ENCODE measurements around the gene SYT17.

SYT17 gene

GRCh38 chr16:19167710-19168370 lies at the start of gene SYT17:
TSS of gene SYT17 (plus strand) at chr16:19168240. CDS start at chr16:19168647, 407 bp downstream.
- peak; percentile 42 to 47 for DNase-seq (ENCODE audit: low read depth in 2 of 2)

- DNase-seq (ENCODE audit: low read depth in 2 of 2), result no peak
These were observed 49.1 kb upstream of the SYT17 start for GRCh38 chr16:19118938-19119431.

GRCh38 chr16:19119564-19119963 lies 48.5 kb upstream of the SYT17 start:
- DNase-seq (ENCODE audit: low read depth in 2 of 2), result no peak

- DNase-seq (ENCODE audit: low read depth in 2 of 2), result no peak
These were observed 44.4 kb upstream of the SYT17 start for GRCh38 chr16:19123535-19124178.

- no peak for DNase-seq (ENCODE audit: low read depth in 2 of 2)
These were observed 41.7 kb upstream of the SYT17 start for GRCh38 chr16:19126300-19126699.

GRCh38 chr16:19127205-19127604 lies 40.8 kb upstream of the SYT17 start:
- no peak for DNase-seq (ENCODE audit: low read depth in 2 of 2)

GRCh38 chr16:19127674-19128131 lies 40.3 kb upstream of the SYT17 start:
- no peak for DNase-seq (ENCODE audit: low read depth in 2 of 2)

GRCh38 chr16:19128454-19129200 lies 39.4 kb upstream of the SYT17 start:
- DNase-seq (ENCODE audit: low read depth in 2 of 2), result no peak

GRCh38 chr16:19130385-19130784 lies 37.7 kb upstream of the SYT17 start:
- DNase-seq (ENCODE audit: low read depth in 2 of 2), result no peak

GRCh38 chr16:19130852-19131824 lies 36.9 kb upstream of the SYT17 start:
- DNase-seq (ENCODE audit: low read depth in 2 of 2), result no peak

GRCh38 chr16:19131825-19132218 lies 36.2 kb upstream of the SYT17 start:
- DNase-seq (ENCODE audit: low read depth in 2 of 2), result no peak

- no peak for DNase-seq (ENCODE audit: low read depth in 2 of 2)
These were observed 35.8 kb upstream of the SYT17 start for GRCh38 chr16:19132255-19132654.

GRCh38 chr16:19132898-19133297 lies 35.1 kb upstream of the SYT17 start:
- DNase-seq (ENCODE audit: low read depth in 2 of 2), result no peak

GRCh38 chr16:19133600-19133999 lies 34.4 kb upstream of the SYT17 start:
- DNase-seq (ENCODE audit: low read depth in 2 of 2), result no peak

- no peak for DNase-seq (ENCODE audit: low read depth in 2 of 2)
These were observed 32.7 kb upstream of the SYT17 start for GRCh38 chr16:19135201-19135842.

GRCh38 chr16:19135896-19136438 lies 32.1 kb upstream of the SYT17 start:
- no peak for DNase-seq (ENCODE audit: low read depth in 2 of 2)

GRCh38 chr16:19136549-19137196 lies 31.4 kb upstream of the SYT17 start:
- DNase-seq (ENCODE audit: low read depth in 2 of 2), result no peak

GRCh38 chr16:19137201-19138128 lies 30.6 kb upstream of the SYT17 start:
- no peak for DNase-seq (ENCODE audit: low read depth in 2 of 2)

GRCh38 chr16:19138601-19139000 lies 29.4 kb upstream of the SYT17 start:
- no peak for DNase-seq (ENCODE audit: low read depth in 2 of 2)

Data from stimulated activated CD8-positive, alpha-beta memory T cell treated with anti-CD3 and anti-CD28 coated beads, Interleukin-2, amount 100 ng/mL, for 48 hours (primary cell).